HEK293 (cell line): ENCODE data around the gene GRIK4.

Experiments used
- CTCF ChIA-PET: fragments of 350-600 bp; formaldehyde crosslinking; extraction: SDS; loops from one replicate; lab custom pipeline; 2021; ENCODE audit warnings: antibody characterized with exemption; lab: Yijun Ruan, JAX
- POLR2A ChIA-PET: fragments of 300-600 bp; formaldehyde crosslinking; extraction: SDS; loops from one replicate; lab custom pipeline; 2020; ENCODE audit warnings: antibody characterized with exemption, inconsistent platforms; lab: Yijun Ruan, JAX
- H3K27ac ChIP-seq: fragments of 200-500 bp; sonication (Bioruptor generic); 2 replicates; pipeline ENCODE4 v1.5.1; 2014; ENCODE audit warnings: low read depth, low read length, control low read depth, inconsistent platforms; ENCODE audit errors: extremely low read depth
- H3K36me3 ChIP-seq, 2 experiments: fragments of 200-500 bp in 1 of 2; sonication (Bioruptor generic) in 1 of 2; 1 replicate in 1 of 2; 2 replicates in 1 of 2; pipeline ENCODE4 v1.5.1; 2014 to 2017; ENCODE audit warnings: inconsistent platforms in 2 of 2, low read length in 2 of 2; ENCODE audit not compliant: control insufficient read depth in 2 of 2, insufficient read depth in 1 of 2
- H3K4me1 ChIP-seq: fragments of 200-500 bp; sonication (Bioruptor generic); 2 replicates; pipeline ENCODE4 v1.5.1; 2014; ENCODE audit warnings: mild to moderate bottlenecking, low read length, inconsistent platforms; ENCODE audit not compliant: control insufficient read depth, insufficient read depth
- H3K4me3 ChIP-seq: 2 replicates; pipeline ENCODE4 v1.5.1; 2011; ENCODE audit warnings: low read depth, mild to moderate bottlenecking, control low read depth, low read length, moderate library complexity
- H3K9me3 ChIP-seq: fragments of 200-500 bp; sonication (Bioruptor generic); 2 replicates; pipeline ENCODE4 v1.5.1; 2014; ENCODE audit warnings: low read depth, low read length, inconsistent platforms; ENCODE audit not compliant: control insufficient read depth, insufficient read depth
- CTCF ChIP-seq: fragments of 450-650 bp; formaldehyde crosslinking; IDR thresholded peaks from 2 replicates; pipeline ENCODE4 v1.5.1; 2016; ENCODE audit warnings: missing biosample characterization, missing genetic modification characterization
- INSM2 ChIP-seq: fragments of 450-650 bp; formaldehyde crosslinking; IDR thresholded peaks from 2 replicates; pipeline ENCODE4 v1.5.1; 2016; ENCODE audit warnings: missing biosample characterization, missing genetic modification characterization
- KLF17 ChIP-seq: fragments of 450-650 bp; formaldehyde crosslinking; IDR thresholded peaks from 2 replicates; pipeline ENCODE4 v1.5.1; 2016; ENCODE audit warnings: missing biosample characterization, missing genetic modification characterization
- SALL2 ChIP-seq: fragments of 450-650 bp; formaldehyde crosslinking; IDR thresholded peaks from 2 replicates; pipeline ENCODE4 v1.5.0; 2017; ENCODE audit warnings: missing biosample characterization, mild to moderate bottlenecking, missing genetic modification characterization, borderline replicate concordance
- TCF7L2 ChIP-seq: IDR thresholded peaks from 2 replicates; pipeline ENCODE4 v1.6.1; 2011; ENCODE audit warnings: low read depth, mild to moderate bottlenecking, inconsistent platforms, low read length, moderate library complexity, borderline replicate concordance
- YY2 ChIP-seq: fragments of 450-650 bp; formaldehyde crosslinking; IDR thresholded peaks from 2 replicates; pipeline ENCODE4 v1.5.1; 2016; ENCODE audit warnings: missing biosample characterization, missing genetic modification characterization
- ZBTB17 ChIP-seq: fragments of 450-650 bp; formaldehyde crosslinking; IDR thresholded peaks from 2 replicates; pipeline ENCODE4 v1.5.1; 2016; ENCODE audit warnings: missing biosample characterization, missing genetic modification characterization
- ZBTB26 ChIP-seq: fragments of 450-650 bp; formaldehyde crosslinking; optimal IDR thresholded peaks from 2 replicates; pipeline ENCODE3; 2016; ENCODE audit warnings: missing biosample characterization, mild to moderate bottlenecking, missing genetic modification characterization
- ZIC2 ChIP-seq: fragments of 450-650 bp; formaldehyde crosslinking; IDR thresholded peaks from 2 replicates; pipeline ENCODE4 v1.5.1; 2016; ENCODE audit warnings: missing biosample characterization, missing genetic modification characterization
- ZNF18 ChIP-seq: fragments of 450-650 bp; formaldehyde crosslinking; IDR thresholded peaks from 2 replicates; pipeline ENCODE4 v1.5.1; 2016; ENCODE audit warnings: missing biosample characterization, missing genetic modification characterization
- ZNF223 ChIP-seq: fragments of 450-650 bp; formaldehyde crosslinking; IDR thresholded peaks from 2 replicates; pipeline ENCODE4 v1.5.1; 2016; ENCODE audit warnings: missing biosample characterization, missing genetic modification characterization
- ZNF350 ChIP-seq: fragments of 450-650 bp; formaldehyde crosslinking; IDR thresholded peaks from 2 replicates; pipeline ENCODE4 v1.5.0; 2017; ENCODE audit warnings: missing biosample characterization, mild to moderate bottlenecking, missing genetic modification characterization
- ZNF416 ChIP-seq: fragments of 450-650 bp; formaldehyde crosslinking; IDR thresholded peaks from 2 replicates; pipeline ENCODE4 v1.5.1; 2016; ENCODE audit warnings: missing biosample characterization, missing genetic modification characterization
- ZNF488 ChIP-seq: fragments of 450-650 bp; formaldehyde crosslinking; IDR thresholded peaks from 2 replicates; pipeline ENCODE4 v1.5.1; 2016; ENCODE audit warnings: missing biosample characterization, missing genetic modification characterization
- ZNF560 ChIP-seq: fragments of 450-650 bp; formaldehyde crosslinking; IDR thresholded peaks from 2 replicates; pipeline ENCODE4 v1.5.1; 2017; ENCODE audit warnings: missing biosample characterization, missing genetic modification characterization, borderline replicate concordance
- ZNF624 ChIP-seq: fragments of 450-650 bp; formaldehyde crosslinking; IDR thresholded peaks from 2 replicates; pipeline ENCODE4 v1.5.1; 2017; ENCODE audit warnings: missing biosample characterization, missing genetic modification characterization
- ZNF701 ChIP-seq: fragments of 450-650 bp; formaldehyde crosslinking; IDR thresholded peaks from 2 replicates; pipeline ENCODE4 v1.5.1; 2016; ENCODE audit warnings: missing biosample characterization, missing genetic modification characterization
- ZNF776 ChIP-seq: fragments of 450-650 bp; formaldehyde crosslinking; IDR thresholded peaks from 2 replicates; pipeline ENCODE4 v1.5.0; 2017; ENCODE audit warnings: missing biosample characterization, missing genetic modification characterization, borderline replicate concordance
- ZNF785 ChIP-seq: fragments of 450-650 bp; formaldehyde crosslinking; IDR thresholded peaks from 2 replicates; pipeline ENCODE4 v1.5.1; 2016; ENCODE audit warnings: missing biosample characterization, missing genetic modification characterization
- ZSCAN18 ChIP-seq: fragments of 450-650 bp; formaldehyde crosslinking; IDR thresholded peaks from 2 replicates; pipeline ENCODE4 v1.5.1; 2016; ENCODE audit warnings: missing biosample characterization, missing genetic modification characterization

Gene GRIK4

GRCh38 chr11:120978701-120979100 is 467.2 kb downstream of the GRIK4 start:
- H3K4me1 ChIP-seq, result no peaks in the 10 kb centered on the region
- H3K27ac ChIP-seq, result no peak overlapping the region
- no peaks in the 10 kb centered on the region for H3K9me3 ChIP-seq
- H3K4me3 ChIP-seq, result no peak overlapping the region
- TF ChIP-seq ZNF560 (tag by site-specific recombination) (no peak), YY2 (tag by site-specific recombination) (no peak), ZBTB26 (tag by site-specific recombination) (no peak), ZNF701 (no peak), ZNF624 (tag by site-specific recombination) (no peak)
- ChIA-PET CTCF (no interaction called here), POLR2A (no interaction called here)
- no peaks in the 10 kb centered on the region for H3K36me3 ChIP-seq

GRCh38 chr11:120985718-120986569 is 474.4 kb downstream of the GRIK4 start:
- ChIA-PET POLR2A (interaction anchor here (0.6 kb wide), 1 partner anchor 37 kb away, joined by 4 read pairs; no protein-coding TSS in a partner anchor), CTCF (interaction anchor here (0.7 to 1.4 kb wide), 4 partner anchors 11 to 48 kb away, joined by 3 to 6 read pairs (median 3); no protein-coding TSS in a partner anchor)
- H3K4me3 ChIP-seq, result peak overlapping the region; percentile 40
- no peaks in the 10 kb centered on the region for H3K9me3 ChIP-seq
- H3K4me1 ChIP-seq, result no peaks in the 10 kb centered on the region
- H3K27ac ChIP-seq, result no peak overlapping the region
- no peaks in the 10 kb centered on the region for H3K36me3 ChIP-seq
- TF ChIP-seq ZBTB17 (tag by site-specific recombination), result no peak
- no peak for TF ChIP-seq ZNF785 (tag by site-specific recombination)
- peak; percentile 53 for TF ChIP-seq ZBTB26 (tag by site-specific recombination)
- no peak for TF ChIP-seq ZNF488
- TF ChIP-seq TCF7L2, result no peak
- TF ChIP-seq ZNF776 (tag by site-specific recombination), result no peak
- no peak for TF ChIP-seq INSM2 (tag by site-specific recombination)
- TF ChIP-seq ZNF416 (tag by site-specific recombination), result no peak
- TF ChIP-seq ZSCAN18 (tag by site-specific recombination), result no peak
- no peak for TF ChIP-seq KLF17
- TF ChIP-seq ZIC2 (tag by site-specific recombination), result 0 out of 2 replicates have a peak, but pooled peaks have one; percentile 25
- TF ChIP-seq CTCF, result 0 out of 2 replicates have a peak, but pooled peaks have one; percentile 12
- no peak for TF ChIP-seq ZNF223 (tag by site-specific recombination)
- no peak for TF ChIP-seq ZNF18 (tag by site-specific recombination)
- TF ChIP-seq SALL2 (tag by site-specific recombination), result no peak
- TF ChIP-seq ZNF350 (tag by site-specific recombination), result no peak
